GM18868 (cell line): ENCODE results near the gene LMCD1.

Experiments used
- ATAC-seq: cut with Tn5 transposase; IDR thresholded peaks from one replicate; pipeline ENCODE4 v1.9.1; 2021; ENCODE audit warnings: mild to moderate bottlenecking, moderate library complexity; ENCODE audit not compliant: unreplicated experiment

Gene LMCD1

GRCh38 chr3:8530581-8530980 is 29.0 kb downstream of the LMCD1 start:
- ATAC-seq, result no peak

GRCh38 chr3:8532251-8532871 is 30.7 kb downstream of the LMCD1 start:
- no peak for ATAC-seq

GRCh38 chr3:8536096-8537056 is 34.8 kb downstream of the LMCD1 start:
- ATAC-seq, result no peak

DNA sequence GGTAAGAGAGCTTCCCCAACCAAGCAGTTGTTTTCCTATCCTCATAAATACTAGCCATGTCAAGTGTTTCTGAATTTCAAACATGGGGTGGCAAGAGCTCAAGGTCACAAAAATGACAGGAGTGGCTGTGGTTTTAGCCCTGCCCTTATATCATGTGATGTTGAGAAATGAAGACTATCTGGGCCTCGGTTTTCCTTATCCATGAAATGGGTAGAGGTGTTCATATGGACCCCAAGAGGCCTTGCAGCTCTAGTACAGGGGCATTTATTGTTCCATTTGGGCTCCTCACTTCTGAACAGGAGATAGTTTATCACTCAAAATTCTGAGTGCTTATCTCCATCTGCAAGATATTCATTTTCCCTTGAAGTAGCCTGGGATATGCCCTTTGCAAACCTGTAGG is 35.8 kb downstream of the LMCD1 start:
- ATAC-seq, result no peak

- ATAC-seq, result no peak
These were observed 36.6 kb downstream of the LMCD1 start for GRCh38 chr3:8538223-8538622.

- no peak for ATAC-seq
These were observed 37.3 kb downstream of the LMCD1 start for GRCh38 chr3:8538913-8539312.

DNA sequence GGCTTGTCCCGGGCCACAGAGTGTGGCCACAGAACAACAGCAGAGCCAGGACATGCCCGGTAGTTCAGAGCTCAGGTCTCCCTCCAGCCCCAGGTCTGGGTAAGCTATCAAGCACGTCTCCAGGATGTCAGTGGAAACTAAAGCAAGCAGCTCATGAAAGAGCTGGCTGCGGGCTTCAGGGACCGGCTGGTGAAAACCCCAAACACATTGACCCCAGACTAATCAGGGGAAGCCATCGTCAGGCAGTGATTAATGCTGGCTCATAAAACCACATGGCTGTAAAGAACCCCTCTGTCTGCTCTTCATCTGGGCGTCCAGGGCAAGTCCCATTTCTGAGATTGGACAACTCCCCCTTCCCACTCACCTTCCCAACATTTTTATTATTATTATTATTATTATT is 37.8 kb downstream of the LMCD1 start:
- ATAC-seq, result no peak

- no peak for ATAC-seq
These were observed 38.8 kb downstream of the LMCD1 start for GRCh38 chr3:8540456-8540855.

DNA sequence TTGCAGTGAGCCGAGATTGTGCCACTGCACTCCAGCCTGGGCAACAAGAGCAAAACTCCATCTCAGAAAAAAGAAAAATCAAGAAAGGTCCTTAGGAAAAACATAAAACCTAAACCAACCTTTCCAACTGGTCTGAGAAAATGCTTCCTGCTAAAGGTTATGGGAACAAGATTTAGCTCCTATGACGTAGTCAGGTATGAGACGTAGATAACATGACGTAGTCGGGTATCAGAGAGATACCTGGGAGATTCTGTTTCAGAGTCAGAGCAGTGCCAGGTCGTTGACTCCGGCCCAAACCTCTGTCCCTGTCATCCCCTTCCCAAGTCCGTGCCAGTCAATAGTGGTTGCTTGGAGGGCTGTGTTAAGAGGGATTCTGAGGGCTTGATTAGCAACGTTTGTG is 39.9 kb downstream of the LMCD1 start:
- no peak for ATAC-seq

GRCh38 chr3:8542190-8543135 is 40.8 kb downstream of the LMCD1 start:
- ATAC-seq, result no peak

DNA sequence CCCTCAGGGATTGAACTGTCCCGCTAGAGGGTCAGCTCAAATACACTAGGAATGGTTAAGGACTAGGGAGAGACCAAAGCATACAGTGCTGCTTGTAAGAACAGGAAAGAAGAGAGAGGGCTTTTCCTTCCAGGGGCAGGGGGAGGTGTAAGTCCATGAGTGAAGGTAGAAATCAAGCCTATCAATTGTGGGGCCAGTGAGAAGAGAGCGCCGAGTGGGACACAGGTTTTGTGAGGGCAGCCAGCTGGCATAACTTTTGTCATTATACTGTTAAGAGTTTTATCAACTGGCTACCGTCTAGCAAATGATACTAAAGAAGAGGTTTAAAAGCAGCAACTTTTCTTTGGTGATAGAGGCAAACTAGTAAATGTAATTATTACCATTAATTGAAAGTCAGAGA is 45.0 kb downstream of the LMCD1 start:
- ATAC-seq, result no peak

DNA sequence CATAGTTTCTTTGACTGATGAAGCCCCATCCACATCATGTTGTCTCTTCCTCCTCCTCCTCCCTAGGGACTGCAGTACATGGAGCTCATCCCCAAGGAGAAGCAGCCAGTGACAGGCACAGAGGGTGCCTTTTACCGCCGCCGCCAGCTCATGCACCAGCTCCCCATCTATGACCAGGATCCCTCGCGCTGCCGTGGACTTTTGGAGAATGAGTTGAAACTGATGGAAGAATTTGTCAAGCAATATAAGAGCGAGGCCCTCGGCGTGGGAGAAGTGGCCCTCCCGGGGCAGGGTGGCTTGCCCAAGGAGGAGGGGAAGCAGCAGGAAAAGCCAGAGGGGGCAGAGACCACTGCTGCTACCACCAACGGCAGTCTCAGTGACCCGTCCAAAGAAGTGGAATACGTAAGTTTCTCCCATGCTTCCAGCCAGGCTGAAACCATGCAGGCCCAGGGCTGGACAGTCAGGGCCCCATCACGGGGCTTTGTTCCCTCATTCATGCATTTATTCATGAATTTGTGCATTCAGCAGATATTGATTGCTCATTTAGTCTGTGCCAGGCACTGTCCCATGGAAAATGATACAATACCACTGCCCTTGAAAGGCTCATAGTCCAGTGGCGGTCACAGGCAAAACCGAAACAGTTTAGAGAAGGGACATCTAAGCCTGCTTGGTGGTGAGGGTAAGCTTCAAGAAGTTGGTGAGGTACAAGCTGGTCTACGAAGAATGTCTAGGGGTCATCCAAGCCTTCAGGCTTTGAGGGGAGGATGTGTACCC is 47.1 kb downstream of the LMCD1 start:
- ATAC-seq, result no peak

- no peak for ATAC-seq
These were observed 47.7 kb downstream of the LMCD1 start for GRCh38 chr3:8549354-8549753.

DNA sequence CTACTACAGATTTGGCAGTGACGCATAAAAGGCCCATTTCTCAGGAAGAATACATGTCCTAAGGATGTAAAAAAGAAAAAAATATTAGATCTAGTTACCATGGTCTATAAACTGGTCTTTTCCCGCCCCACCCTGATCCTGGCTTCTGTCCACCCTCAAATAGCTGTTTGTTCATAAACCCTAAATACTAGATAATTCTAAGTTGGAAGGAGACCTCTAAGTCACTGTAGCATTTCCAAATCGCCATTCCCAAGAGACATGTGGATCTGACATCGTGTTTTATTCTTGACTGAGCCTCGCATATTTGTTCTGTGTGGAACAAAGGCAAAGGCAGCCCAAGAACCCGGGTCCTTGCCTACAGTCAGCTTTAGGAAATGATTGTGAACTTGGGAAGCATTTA is 49.0 kb downstream of the LMCD1 start:
- ATAC-seq, result no peak

DNA sequence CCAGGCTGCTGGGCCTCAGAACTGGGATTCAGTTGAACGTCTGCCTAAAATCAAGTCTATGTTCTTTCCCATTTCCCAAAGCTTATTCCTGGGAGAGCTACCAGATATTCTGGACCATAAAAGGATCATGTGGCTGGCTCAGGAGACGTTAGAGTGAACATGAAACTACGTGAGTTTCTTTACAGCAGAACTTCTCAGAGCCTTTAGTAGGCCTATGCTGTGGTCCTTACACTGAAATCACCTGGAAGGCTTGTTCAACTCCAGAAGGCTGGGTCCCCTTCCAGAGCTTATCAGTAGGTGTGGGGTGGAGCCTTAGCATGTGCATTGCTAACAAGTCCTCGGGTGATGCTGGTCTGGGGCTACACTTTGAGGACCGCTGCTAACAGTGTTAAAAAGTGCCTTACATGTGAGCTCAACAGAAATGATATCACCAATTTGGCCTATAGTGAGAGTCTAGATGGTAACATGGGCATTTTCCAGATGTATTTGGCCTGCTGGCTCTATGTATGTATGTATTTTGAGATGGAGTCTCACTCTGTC is 50.7 kb downstream of the LMCD1 start:
- no peak for ATAC-seq

DNA sequence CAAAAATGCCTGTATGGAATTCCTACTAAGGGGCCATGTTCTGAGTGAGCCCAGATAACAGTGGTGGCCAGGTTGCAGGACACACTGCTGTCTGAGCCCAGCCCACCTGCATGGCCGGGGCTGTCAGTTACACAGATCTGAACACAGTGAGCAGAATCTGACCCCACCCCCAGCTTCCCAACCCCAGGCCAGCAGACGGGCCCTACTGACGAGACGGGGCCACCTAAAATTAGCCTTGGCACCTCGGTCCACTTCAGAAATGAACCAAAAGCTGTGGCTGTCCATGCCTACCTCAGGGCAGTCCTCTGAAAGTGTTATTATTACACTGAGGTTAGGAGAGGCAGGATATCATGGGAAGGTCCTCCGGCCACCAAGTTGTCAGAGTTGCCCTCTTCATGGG is 51.8 kb downstream of the LMCD1 start:
- no peak for ATAC-seq

- ATAC-seq, result no peak
These were observed 53.1 kb downstream of the LMCD1 start for GRCh38 chr3:8554696-8555095.

DNA sequence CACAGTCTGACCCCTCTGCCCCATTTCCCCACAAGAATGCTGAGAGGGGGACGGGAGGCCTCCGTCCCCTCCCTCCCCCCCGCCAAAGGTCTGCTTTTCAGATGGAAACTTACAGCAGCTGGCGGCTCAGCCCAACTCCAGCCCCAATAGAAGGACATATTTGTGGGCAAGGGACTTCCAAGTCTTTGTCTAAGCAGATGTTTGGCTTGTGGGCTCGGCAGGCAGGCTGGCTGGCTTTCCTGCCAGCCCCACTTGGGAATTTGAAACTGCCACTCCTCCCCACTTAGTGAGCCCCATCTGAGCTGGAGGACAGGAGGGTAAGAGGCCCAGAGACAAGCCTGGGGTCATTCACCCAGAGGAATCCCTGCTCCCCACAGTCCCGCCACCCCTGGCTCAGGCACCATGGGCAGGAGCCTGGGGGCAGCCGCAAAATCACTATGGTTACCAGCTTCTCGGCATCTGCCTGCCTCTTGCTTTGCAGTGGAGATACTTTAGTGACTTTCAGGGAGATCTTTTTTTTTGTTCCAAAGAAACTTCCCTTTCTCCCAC is 53.6 kb downstream of the LMCD1 start:
- ATAC-seq, result no peak

GRCh38 chr3:8555725-8556472 is 54.3 kb downstream of the LMCD1 start:
- no peak for ATAC-seq
